HG03571 (cell line): ENCODE results near the gene C16orf54.
A peak's percentile ranks its signal among the peaks of the same experiment; 100 is the strongest.
"Not testable (repeated sequence)": the region's sequence is repeated elsewhere in the genome, so short reads cannot be mapped to it uniquely, and the experiment has no call there.

Experiments used
- ATAC-seq: cut with Tn5 transposase; IDR thresholded peaks from one replicate; pipeline ENCODE4 v1.9.1; 2021; ENCODE audit not compliant: unreplicated experiment

C16orf54 gene, protein sequence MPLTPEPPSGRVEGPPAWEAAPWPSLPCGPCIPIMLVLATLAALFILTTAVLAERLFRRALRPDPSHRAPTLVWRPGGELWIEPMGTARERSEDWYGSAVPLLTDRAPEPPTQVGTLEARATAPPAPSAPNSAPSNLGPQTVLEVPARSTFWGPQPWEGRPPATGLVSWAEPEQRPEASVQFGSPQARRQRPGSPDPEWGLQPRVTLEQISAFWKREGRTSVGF

DNA sequence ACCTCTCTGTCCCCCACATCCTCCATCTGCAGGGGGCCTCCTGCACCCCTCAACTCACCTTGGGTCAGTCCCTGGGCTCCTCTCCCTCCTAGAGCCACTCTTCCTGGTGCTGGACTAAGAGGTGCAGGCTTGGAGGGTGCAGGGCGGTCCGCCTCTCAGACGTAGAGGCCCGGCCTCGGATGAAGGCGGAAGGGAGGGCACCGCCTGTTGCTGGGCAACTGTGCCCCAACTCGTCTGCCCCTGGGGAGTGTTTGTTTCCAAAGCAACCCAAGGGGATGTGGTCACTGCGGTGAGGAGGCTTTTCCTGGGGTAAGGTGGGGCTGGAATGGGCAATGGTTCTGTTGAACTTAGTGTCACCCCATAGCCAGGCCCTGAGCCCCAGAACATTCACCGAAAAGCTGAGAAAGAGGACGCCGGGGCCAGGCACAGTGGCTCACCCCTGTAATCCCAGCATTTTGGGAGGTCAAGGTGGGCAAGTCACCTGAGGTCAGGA lies at the start of gene C16orf54:
Gene C16orf54 (minus strand): TSS at position 138 of the 493 bp plus-strand sequence. CDS start 1,039 bp downstream, outside the sequence.
- ATAC-seq = peak; percentile 73

DNA sequence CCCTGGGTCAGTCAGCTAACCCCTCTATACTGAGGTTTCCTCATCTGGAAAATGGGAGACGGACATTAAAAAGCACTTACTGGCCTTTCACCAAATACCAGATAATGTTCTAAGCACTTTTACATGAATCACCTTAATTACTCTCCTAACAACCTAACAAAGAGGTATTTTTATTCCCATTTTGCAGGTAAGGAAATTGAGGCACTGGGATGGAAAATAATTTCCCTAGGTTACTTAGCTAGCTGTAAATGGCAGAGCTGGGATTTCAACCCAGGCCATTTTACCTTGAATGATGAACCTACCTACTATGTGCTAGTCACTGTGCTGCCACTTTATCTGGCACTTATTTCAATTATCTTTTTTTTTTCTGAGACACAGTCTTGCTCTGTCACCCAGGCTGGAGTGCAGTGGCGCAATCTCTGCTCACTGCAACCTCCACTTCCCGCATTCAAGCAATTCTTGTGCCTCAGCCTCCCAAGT lies 48.5 kb upstream of the C16orf54 start:
- no peak for ATAC-seq

DNA sequence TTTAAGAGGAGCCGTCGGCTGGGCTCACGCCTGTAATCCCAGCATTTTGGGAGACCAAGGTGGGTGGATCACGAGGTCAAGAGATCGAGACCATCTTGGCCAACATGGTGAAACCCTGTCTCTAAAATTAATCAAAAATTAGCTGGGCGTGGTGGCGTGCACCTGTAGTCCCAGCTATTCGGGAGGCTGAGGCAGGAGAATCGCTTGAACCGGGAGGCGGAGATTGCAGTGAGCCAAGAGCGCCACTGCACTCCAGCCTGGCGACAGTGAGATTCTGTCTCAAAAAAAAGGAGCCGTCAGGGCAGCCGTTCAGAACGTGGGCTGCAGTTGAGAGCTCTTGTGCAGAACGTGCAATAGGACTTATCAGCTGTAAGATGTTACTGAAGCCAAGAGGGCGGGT lies 47.4 kb upstream of the C16orf54 start:
- not testable (repeated sequence) for ATAC-seq

DNA sequence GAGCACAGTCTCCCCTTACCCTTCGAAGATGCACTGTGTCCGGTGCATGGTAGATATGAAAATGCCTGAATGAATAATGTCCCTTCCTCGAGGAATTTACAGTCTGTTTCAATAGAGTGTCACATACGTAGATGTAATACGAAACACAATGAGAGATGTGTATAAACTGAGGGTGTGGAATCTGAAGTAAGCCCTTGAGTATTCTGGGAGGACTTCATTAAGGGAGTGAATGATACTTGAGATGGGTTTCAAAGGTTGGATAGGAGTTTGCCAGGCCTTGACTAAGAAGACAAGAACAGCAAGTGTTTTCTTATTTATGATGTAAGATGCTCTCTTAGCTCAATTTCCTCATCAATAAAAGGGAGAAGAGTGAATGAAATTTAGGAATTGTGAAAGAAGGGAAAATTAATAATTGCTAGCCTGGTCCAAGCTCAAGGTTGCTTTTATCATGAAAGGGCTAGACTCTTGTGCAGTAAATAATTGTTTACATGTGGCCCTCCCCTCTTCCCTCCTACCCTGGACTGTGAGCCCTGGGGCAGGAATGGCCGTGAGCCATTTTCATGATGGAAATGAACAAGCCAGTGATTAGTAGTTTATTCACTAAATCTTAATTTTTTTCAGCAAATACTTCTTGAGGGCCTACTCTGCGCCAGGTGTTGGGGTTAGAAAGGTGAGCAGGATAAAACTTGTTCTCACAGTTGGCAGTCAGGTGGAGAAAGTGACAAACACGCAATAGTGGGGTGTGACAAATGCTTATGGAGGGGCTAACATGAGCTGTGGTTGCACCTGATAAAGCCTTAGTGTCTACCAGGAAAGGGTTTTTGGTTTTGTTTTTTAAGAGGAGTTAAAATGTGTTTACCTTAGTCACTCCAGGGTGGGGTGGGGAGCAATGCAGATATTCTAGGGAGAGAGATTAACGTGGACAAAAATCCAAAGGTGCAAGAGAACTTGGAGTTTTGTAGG lies 46.3 kb upstream of the C16orf54 start:
- ATAC-seq = no peak

DNA sequence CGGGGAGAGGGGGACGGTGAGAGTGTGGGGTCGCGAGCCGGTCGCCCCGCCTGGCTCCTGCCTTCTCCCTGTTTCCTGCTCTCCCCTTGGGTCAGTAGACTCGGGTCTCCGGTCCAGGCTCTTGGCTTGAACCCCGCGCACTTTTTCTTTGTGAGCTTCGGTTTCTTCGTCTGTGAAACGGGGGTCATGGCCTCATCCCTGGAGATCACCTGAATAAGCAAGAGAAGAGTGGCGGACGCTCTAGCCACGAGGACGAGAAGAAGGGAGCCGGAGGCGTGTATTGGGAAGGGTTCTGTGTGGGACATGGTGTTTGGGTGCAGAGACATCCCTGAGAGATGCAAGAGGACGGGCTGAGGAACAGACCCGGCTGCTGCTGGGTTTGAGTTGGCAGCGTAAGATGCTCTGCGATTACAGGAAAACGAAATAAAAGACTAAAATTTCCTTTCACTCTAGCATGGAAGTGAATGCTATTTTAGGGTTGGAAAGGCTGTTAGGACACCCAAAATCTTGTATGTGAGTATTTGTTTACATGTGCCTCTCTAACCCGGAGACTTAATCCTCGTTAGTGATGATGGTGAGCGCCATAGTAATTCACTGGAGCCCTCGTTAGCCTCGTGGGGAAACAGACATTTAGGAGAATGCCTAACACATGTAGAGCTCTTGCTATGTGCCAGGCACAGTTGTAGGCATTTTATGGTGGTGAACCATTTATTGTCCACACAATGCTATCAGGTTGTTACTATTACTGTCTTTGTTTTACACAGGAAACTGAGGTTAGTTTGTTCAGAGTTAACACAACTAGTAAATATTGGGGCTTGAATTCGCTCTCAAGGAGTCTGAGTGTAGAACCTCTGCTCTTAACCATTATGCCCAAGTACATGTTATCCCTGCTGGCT lies 45.4 kb upstream of the C16orf54 start:
- ATAC-seq = no peak

DNA sequence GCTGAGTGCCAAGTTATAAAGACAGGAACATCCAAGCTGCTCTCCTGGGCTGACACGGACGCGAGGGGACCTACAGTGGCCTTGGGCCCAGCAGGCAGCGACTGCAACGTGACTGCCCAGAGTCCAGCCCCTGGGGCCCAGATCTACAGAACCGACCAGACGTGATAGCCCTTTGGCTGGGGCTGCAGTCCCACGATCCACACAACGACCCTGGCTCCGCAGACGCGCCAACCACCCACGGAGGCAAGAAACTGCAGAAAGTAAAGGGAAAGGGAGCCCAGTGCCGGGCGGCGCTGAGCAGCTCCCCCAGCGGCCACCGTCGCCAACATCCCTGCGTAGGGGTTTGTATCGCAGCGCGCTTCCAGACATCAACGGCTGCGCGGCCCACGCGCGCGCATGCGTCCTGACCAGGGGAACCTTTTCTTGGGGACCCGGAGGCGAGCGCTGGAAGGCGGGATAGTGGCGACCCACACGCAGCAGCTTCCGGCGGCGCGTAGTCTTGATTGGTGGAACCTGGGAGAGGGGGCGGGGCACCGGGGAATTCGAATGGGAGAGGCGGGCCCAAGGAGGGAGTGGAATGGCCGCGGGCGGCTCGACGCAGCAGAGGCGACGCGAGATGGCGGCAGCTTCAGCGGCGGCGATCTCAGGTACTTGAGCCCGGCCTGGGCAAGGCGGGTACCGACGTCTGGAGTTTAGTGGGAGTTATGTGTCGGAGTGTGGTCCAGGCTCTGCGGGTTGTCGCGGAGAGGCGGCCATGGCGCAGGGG lies 44.6 kb upstream of the C16orf54 start, which contains the start of gene KIF22:
Gene KIF22 (plus strand): TSS at position 569 of the 766 bp plus-strand sequence. CDS start 9 bp downstream, at position 578.
- ATAC-seq = peak; percentile 86

DNA sequence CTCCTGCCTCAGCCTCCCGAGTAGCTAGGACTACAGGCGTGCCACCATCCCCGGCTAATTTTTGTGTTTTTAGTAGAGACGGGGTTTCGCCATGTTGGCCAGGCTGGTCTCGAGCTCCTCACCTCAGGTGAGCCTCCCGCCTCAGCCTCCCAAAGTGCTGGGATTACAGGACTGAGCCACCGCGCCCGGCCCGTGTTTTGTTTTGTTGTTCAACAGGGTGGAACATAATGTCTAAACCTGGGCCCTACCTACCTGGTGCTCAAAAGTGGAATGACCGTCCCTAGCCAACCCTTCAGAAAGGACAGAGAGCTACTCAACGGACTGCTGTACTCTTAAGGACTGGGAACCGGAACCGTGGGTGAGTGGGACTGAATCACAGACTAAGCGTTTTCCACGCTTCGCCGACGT lies 44.0 kb upstream of the C16orf54 start:
- ATAC-seq = no peak

DNA sequence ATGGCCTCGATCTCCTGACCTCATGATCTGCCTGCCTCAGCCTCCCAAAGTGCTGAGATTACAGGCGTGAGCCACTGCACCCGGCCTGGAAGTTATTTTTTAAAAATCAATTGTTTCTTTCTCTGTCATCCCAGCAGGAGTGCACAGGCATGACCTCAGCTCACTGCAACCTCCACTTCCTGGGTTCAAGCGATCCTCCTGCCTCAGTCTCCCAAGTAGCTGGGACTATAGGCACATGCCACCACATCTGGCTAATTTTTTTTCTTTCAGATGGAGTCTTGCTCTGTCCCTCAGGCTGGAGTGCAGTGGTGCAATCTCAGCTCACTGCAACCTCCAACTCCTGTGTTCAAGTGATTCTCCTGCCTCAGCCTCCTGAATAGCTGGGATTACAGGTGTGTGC lies 41.4 kb upstream of the C16orf54 start:
- not testable (repeated sequence) for ATAC-seq

DNA sequence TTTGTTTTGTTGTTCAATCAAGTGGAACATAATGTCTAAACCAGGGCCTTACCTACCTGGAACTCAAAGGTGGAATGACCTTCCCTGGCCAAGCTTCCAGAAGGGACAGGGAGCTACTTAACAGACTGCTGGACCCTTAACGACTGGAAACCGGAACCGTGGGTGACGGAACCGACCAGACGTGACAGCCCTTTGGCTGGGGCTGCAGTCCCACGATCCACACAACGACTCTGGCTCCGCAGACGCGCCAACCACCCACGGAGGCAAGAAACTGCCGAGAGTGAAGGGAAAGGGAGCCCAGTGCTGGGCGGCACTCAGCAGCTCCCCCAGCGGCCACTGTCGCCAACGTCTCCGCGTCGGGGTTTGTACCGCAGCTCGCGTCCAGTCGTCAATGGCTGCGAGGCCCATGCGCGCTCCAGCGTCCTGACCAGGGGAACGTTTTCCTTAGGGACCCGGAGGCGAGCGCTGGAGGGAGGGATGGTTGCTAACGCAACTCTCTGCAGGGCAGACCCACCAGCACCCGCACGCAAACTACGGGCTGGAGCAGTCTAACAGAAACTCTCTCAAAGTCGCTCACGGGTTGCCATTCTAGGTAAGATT lies 39.2 kb upstream of the C16orf54 start:
- ATAC-seq = no peak

DNA sequence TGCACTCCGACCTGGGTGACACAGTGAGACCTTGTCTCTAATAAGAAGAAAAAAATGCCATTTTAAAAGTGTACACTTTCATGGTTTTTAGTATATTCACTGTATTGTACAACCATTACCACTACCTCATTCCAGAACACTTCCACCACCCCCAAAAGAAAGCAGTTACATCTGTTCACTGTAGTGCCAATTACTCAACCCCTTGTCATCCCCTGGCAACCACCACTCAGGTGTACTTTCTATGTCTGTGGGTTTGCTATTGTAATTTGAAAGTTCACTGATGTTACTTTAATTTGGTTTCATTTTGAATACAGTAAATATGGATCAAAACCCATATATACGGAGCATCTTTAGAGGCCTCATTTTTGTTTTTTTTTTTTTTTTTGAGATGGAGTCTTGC lies 38.4 kb upstream of the C16orf54 start:
- ATAC-seq = no peak

DNA sequence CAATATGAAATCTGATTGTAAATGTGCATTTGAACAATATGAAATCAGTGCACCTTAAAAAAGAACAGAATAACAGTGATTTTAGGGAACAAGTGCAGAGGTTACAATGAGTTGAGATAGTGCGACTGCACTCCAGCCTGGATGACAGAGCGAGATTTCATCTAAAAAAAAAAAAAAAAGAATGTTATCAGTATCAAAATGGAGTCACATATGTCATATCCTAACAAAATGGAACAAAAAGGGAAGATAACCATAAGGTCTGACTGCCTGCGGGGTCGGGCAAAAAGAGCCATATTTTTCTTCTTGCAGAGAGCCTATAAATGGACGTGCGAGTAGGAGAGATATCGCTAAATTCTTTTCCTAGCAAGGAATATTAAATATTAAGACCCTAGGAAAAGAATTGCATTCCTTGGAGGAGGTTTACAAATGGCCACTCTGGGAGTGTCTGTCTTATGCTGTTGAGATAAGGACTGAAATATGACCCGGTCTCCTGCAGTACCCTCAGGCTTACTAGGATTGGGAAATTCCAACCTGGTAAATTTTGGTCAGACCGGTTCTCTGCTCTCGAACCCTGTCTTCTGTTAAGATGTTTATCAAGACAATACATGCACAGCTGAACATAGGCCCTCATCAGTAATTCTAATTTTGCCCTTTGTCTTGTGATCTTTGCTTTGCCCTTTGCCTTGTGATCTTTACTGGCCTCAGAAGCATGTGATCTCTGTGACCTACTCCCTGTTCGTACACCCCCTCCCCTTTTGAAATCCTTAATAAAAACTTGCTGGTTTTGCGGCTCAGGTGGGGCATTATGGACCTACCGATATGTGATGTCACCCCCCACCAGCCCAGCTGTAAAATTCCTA lies 37.5 kb upstream of the C16orf54 start:
- not testable (repeated sequence) for ATAC-seq

DNA sequence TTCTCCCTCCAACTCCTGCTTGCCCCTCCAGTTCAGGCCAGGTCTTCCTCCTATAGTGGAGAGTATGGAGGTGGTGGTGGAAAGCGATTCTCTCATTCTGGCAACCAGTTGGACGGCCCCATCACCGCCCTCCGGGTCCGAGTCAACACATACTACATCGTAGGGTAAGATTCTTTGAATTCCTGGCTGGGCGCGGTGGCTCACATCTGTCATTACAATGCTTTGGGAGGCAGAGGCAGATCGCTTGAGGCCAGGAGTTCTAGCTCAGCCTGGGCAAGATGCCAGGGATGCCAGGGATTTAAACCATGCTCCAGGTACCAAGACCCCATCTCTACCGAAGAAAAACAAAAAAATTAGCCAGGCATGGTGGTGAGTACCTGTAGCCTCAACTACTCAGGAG lies 33.7 kb upstream of the C16orf54 start:
- ATAC-seq = no peak

DNA sequence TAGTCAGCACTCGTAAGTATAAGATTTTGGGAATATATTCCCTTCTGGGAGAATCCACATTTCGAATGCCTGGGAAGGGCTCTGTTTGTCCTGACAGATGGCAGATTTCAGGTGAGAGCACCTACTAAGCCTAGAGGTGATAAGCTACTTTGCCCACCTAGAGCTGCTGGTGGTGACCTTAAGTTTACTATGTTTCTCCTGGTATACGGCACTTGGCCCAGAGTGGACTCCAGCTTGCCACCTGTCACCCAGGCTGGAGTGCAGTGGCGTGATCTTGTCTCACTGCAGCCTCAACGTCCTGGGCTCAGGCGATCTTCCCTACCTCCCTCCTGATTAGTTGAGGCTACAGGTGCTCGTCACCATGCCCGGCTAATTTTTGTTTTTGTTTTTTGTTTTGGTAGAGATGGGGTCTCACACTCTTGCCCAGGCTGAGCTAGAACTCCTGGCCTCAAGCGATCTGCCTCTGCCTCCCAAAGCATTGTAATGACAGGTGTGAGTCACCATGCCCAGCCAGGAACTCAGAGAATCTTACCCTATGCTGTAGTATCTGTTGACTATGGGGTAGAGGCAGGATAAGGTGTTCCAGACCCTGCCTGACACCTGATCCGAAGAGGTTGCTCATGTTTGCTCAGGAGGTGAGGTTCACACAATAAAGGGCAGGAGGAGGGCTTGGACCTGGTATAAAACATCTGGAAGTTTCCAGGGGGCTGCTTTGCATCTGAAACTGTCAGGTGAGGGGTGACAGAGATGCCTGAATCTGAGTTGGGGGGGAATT lies 32.0 kb upstream of the C16orf54 start, which contains the start of gene ZG16:
Gene ZG16 (plus strand): TSS at position 681 of the 775 bp plus-strand sequence. CDS start 1,011 bp downstream, outside the sequence.
- ATAC-seq = no peak

DNA sequence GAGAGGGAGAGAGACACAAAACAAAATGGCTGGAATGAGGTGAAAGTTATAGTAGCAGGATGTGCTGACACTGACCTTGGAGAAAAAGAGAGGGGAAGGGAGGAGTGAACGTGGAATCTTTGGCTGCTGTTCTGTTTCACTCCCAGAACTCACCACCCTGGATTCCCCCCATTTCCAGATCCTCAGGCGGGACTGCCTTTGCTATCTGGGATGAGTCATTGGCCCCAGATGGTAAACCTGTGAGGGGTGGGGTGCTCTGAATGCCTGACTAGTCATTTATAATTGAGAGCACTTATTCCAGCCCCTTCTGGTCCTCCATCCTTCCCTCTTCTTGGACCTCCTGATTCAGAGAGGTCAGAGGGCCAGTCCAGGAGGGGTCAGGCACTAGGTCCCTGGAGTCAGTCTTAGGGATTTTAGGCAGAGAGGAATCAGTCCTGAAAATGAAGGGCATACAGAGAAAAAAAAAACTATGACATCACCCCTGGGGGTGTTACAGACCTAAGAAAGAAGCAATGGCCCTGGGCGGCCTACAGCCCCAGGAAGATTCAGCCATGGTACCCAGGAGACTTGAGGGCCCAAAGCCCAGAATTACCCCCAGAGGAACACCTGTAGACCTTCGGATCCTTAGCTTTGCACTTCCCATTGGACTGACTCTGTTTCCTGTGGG lies 30.1 kb upstream of the C16orf54 start:
- ATAC-seq = no peak

DNA sequence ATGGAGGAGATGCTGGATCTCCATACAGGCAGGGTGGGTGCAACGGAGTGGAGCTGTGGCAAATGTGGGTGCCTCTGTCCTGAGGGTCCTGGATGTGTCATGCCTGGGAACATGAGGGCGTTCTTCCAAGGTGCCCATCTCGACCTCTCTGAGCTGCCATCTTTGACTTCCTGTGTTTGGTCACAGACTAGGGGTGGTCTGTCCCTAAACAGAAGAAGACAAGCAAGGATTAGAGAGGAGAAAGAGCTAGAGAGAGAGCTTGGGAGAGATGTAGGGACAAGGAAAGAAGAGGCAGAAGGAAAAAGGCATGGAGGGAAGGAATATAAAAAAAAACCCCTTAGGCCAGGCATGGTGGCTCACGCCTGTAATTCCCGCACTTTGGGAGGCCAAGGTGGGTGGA lies 28.9 kb upstream of the C16orf54 start:
- no peak for ATAC-seq

DNA sequence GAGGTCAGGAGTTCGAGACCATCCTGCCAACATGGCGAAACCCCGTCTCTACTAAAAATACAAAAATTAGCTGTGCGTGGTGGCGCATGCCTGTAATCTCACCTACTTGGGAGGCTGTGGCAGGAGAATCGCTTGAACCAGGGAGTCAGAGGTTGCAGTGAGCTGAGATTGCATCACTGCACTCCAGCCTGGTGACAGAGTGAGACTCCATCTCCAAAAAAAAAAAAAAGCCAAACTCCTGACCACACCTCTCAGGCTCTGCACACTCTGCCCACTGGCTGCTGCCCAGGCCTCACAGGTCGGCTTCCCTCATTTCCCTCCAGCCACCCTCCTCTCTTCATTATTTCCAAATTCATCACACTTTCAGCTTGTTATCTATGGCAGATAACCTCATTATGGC lies 26.5 kb upstream of the C16orf54 start:
- not testable (repeated sequence) for ATAC-seq
